ENCODE measurements around the gene IRGC.
"Not testable (repeated sequence)": the region's sequence is repeated elsewhere in the genome, so short reads cannot be mapped to it uniquely, and the experiment has no call there.

IRGC gene

DNA sequence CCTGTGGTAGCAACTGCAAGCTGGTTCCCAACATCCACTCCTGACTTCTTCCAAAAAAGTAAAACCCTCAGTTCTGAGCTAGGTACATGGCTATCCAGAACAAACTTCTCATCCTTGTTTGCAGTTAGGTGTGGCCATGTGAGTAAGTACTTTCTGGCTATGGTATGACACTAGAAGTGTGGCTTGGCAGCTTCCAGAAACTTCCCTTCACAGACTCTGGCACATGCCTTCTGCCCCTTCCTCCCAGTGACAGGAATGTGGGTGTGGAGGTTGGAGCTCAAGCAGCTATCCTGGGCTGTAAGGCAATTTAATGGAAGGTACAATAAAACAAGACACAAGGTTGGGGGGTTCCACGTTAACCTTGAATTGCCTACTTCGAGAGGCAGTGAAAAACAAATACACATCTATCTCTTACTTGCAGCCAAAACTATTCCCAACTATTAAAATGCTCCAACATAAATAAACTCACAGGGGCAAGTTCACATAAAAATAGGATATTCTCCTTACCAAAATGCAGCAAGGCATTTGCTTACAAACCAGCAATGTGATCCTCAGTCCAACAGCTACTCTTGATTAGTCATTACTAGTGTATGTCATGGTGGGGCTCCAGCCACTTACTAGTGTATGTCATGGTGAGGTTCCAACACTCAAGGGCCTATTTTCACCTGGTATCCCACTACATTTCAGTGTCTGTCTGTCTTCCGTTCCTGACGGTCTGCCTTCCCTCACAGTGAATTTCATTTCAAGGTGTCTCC lies 35.8 kb downstream of the IRGC start:
- peak overlapping the region; percentile 98 for H3K27ac ChIP-seq

DNA sequence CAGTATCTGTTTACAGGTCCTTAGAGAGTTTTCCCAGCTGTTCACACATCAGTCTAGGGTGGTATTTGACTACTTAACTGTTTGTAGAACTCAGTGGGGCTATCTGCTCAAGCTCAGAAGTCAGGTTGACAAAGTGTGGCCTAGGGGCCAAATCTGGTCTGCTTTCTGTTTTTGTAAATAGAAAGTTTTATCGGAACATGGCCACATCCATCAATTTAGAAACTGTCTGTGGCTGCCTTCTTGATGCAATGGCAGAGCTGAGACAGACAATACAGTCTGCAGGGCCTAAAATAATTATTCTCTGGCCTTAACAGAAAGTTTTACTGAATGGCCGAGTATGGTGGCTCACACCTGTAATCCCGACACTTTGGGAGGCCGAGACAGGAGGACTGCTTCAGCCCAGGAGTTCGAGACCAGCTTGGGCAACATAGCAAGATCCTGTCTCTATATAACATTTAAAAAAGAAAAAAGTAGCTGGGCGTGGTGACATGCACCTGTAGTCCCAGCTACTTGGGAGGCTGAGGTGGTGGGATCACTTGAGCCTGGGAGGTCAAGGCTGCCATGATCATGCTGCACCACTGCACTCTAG lies 36.5 kb downstream of the IRGC start:
- DNase-seq (ENCODE audit: low read depth, low spot score) = no peak

More for the DNA sequence above, 35.8 kb downstream of the IRGC start:
- DNase-seq (ENCODE audit: low read depth, low spot score) = no peak

GRCh38 chr19:43754253-43754502 lies 38.3 kb downstream of the IRGC start:
- no peak for DNase-seq (ENCODE audit: low read depth, low spot score)
- peak overlapping the region; percentile 98 for H3K27ac ChIP-seq

More for the DNA sequence above, 36.5 kb downstream of the IRGC start:
- H3K27ac ChIP-seq = peak overlapping the region; percentile 98

DNA sequence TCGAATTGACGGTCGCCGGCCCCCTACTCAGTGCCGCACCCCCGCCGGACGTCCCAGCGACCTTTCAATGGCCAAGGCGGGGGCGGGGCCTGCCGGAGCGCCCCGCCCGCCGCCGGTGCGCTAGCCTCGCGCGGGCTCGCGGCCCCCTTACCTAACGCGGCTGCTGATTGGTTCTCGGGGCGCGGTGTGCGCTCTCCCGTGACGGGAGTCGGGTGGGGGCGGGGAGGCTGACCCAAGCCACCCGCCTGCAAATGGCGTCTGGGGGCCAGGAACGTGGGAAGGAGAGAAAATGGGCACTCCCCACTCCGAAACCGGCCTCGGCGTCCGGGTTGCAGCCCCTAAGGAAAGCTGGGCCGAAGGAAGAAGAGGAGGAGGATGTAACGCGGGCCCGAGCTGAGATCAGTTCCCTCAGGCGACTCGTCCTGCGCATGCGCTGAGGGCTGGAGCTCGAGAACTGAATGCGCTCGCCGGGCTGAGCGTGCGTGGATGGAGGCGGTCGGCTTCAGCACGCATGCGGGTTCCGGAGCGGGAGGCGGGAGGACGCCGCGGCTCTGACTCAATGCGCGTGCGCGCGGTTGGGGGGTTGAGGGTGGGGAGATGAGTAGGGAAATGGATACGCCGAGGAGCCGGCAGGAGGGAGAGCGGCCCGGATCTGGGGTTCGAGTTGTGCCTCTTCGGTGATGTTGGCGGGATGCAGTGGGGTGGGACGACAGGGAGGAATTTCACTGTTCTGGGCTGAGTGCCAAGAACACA lies 38.8 kb downstream of the IRGC start, which contains the start of gene SMG9:
TSS of gene SMG9 (minus strand) at position 460 of the 753 bp plus-strand sequence. CDS start 4,221 bp downstream, outside the sequence.
- peak within 1 kb of the TSS; percentile 98 for H3K27ac ChIP-seq
- DNase-seq (ENCODE audit: low read depth, low spot score) = peak; percentile 74

GRCh38 chr19:43755256-43755801 lies 39.5 kb downstream of the IRGC start:
- no peak for DNase-seq (ENCODE audit: low read depth, low spot score)
- peak overlapping the region; percentile 98 for H3K27ac ChIP-seq

DNA sequence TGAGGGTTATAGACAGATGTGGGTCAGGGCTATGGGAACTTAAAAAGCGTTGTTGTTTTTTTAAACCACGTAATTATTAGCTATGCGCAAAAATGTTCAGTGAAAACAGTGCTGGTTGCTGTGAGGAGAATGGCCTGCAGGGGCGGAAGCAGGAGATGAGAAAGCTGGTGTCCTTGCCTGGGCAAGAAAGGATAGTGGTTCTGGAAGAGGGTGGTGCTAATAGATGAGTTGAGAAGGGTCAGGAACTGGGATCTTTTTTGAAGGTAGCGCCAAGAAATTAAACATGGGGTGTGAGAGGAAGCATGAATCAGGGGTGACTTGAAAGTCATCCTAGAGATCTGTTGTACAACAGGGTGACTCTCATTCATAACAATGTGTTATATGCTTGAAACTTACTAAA lies 43.6 kb downstream of the IRGC start:
- H3K27ac ChIP-seq = peak overlapping the region; percentile 98
- peak; percentile 77 for DNase-seq (ENCODE audit: low read depth, low spot score)

- no peak overlapping the region for H3K27ac ChIP-seq
- no peak for DNase-seq (ENCODE audit: low read depth, low spot score)
Observed at GRCh38 chr19:43760941-43761340, 45.1 kb downstream of the IRGC start.

- no peak overlapping the region for H3K27ac ChIP-seq
Observed at GRCh38 chr19:43762814-43763213, 46.9 kb downstream of the IRGC start.

GRCh38 chr19:43763473-43763939 lies 47.6 kb downstream of the IRGC start:
- no peak for DNase-seq (ENCODE audit: low read depth, low spot score)
- peak overlapping the region; percentile 31 for H3K27ac ChIP-seq

More at GRCh38 chr19:43762814-43763213, 46.9 kb downstream of the IRGC start:
- no peak for DNase-seq (ENCODE audit: low read depth, low spot score)

DNA sequence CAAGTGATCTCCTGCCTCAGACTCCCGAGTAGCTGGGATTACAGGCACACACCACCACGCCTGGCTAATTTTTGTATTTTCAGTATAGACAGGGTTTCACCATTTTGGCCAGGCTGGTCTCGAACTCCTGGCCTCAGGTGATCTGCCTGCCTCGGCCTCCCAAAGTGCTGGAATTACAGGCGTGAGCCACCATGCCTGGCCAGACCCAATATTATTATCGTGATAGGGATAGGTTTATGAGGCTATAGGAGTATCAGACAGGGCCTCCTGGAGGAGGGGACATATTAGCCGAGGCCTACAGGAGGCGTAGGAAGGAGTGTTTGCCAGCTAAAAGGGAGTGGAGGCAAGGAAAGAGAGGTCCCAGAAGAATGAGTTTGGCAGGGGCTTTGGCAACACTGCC lies 48.8 kb downstream of the IRGC start:
- H3K27ac ChIP-seq = peak overlapping the region; percentile 92
- not testable (repeated sequence) for DNase-seq (ENCODE audit: low read depth, low spot score)

GRCh38 chr19:43765109-43765876 lies 49.4 kb downstream of the IRGC start:
- H3K27ac ChIP-seq = peak overlapping the region; percentile 92
- DNase-seq (ENCODE audit: low read depth, low spot score) = peak; percentile 81

DNA sequence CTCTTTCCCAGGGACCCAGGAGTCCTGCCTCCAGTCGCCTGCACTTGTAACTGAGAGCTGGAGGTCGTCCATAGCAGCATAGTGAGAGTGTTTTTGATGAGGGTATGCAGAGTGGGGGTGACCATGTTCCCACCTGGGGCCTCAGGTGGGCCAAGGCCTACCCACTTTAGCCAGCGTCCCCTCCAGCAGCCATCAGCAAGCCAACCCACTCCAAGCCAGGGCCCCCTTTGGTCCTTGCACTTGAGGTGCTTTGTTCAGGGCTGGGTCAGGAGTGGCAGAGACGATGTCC lies 50.8 kb downstream of the IRGC start:
- DNase-seq (ENCODE audit: low read depth, low spot score) = no peak
- peak overlapping the region; percentile 92 for H3K27ac ChIP-seq

- DNase-seq (ENCODE audit: low read depth, low spot score) = no peak
- H3K27ac ChIP-seq = no peak overlapping the region
Observed at GRCh38 chr19:43767316-43767715, 51.4 kb downstream of the IRGC start.

GRCh38 chr19:43767818-43768217 lies 51.9 kb downstream of the IRGC start:
- DNase-seq (ENCODE audit: low read depth, low spot score) = no peak
- H3K27ac ChIP-seq = no peak overlapping the region

DNA sequence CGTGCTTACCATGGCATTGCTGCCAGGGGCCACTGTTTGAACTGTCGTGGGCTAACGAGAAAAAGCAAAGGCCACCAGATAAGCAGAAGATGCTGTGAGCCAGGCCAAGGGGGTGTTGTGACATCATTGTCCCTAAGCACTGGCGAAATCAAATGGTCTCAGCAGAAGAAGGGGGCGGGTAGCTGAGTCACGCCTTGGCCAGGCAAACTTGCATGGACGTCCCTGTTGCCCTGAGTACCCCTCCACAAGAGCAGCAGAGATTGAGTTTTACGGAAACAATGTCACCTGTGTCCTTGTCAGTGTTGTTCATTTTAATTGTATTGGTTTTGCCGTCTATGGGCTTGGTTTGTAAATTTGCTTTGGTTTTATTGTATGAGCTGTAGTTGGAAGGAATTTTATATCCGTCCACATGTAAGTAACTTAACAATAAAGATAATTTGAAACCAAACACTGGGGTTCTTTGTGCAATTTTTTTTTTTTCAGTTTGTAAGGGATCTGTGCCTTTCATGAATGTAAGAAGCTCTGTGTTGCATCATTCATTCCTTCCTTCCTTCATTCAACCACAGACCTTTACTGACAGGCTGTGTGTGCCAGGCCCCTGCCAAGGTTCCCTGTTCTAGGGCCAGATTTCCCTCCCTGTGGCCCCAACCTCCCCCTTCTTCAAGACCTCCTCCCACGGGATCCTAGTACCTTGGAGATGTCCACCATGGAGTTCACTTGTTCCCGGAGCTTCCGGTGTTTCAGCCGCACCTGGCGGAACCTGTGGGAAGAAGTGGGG lies 52.6 kb downstream of the IRGC start:
- H3K27ac ChIP-seq = peak overlapping the region; percentile 25
- no peak for DNase-seq (ENCODE audit: low read depth, low spot score)

GRCh38 chr19:43769256-43769655 lies 53.4 kb downstream of the IRGC start:
- DNase-seq (ENCODE audit: low read depth, low spot score) = no peak

More at GRCh38 chr19:43769256-43769655, 53.4 kb downstream of the IRGC start:
- H3K27ac ChIP-seq = no peak overlapping the region

Data from epithelial cell of prostate (primary cell).